ENCODE measurements around the gene ADAMTS16.

ADAMTS16 gene

DNA sequence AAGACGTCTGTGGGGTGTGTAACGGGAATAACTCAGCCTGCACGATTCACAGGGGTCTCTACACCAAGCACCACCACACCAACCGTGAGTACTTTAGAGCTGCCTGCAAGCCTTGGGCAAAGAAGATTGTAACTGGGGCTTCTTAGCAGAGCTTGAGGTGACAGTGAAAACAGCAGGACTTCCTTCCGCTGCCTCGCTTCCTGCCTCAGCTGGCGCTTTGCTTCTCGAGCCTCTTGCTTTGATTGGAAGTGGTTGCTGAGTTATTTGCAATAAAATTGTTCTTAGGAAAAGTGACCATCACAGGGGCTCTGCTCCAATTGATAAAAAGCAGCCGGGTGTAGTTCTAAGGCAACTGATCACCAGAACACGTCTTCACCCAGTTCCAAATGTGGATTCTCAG, 99.1 kb downstream of the ADAMTS16 start:
- no peak for DNase-seq (ENCODE audit: low read depth, low spot score)

DNA sequence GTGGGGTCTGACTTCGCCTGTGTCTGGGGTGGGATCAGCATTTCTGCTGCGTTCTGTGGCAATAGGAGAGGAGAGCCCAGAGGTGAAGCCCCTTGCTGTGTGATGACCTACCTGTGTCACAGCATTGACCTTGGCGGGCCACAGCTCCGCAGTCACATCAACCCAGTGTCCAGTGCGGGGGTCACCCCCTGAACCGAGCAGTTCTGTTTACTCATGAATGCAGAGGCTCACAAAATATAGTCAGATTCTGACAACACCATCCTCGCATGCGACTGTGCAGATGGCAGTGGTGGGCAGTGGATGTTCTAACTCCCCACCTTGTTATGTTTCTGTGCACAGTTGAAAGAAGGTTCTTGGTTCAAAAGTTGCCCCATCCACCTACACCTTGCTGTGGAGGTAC, 100.1 kb downstream of the ADAMTS16 start:
- DNase-seq (ENCODE audit: low read depth, low spot score), result no peak

DNA sequence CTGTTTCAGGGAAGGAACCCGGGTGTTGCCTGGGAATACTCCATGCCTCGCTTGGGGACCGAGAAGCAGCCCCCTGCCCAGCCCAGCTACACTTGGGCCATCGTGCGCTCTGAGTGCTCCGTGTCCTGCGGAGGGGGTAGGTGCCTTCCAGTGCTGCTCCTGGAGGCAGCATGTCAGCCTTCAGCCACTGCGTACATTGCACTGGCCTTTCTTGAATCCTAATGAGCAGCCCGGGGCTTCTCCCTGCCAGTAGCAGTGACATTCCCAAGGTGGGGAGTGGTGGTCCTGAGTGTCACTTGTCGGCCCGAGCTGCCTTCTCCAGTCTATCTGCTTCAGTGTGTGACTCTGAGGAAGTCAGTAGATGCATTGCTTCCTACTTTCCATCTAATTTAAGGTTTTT, 101.9 kb downstream of the ADAMTS16 start:
- no peak for DNase-seq (ENCODE audit: low read depth, low spot score)

DNA sequence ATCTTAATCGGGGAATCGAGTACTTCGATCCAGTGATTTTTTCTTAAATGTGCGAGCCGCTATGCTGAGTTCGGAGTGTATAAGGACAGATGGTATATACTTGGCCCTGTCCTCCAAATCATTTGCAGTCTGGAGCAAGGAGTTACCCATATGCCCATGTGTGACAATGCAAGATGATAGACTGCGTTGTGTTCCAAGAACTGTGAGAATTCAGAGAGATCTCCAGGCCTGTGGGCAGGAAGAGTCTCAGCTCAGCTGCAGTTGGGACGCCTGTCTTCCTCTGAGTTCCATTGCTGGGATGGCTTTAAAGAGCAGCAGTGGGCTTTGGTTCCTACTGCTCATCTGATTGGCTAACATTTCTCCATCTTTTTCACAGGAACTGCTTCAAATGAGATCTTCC, 106.6 kb downstream of the ADAMTS16 start:
- no peak for DNase-seq (ENCODE audit: low read depth, low spot score)

DNA sequence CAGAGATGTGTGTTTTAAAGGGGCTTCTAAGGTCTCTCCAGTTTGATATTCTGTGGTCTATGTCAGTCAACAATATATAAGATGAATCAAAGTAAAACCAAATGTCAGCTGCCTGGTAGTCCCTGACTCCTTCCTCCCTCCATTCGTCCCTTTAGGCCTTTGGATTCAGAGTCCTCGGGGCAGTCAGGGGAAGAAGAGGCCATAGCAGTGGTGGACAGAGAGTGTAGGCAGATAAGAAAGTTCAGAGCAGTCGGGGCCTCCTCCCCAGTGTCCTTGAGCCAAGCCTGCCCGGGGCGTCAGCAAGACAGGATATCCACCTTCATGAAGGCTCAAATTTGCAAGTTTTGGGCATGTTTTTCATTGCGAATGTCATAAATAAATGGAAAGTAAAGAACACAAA, 110.6 kb downstream of the ADAMTS16 start:
- no peak for DNase-seq (ENCODE audit: low read depth, low spot score)

DNA sequence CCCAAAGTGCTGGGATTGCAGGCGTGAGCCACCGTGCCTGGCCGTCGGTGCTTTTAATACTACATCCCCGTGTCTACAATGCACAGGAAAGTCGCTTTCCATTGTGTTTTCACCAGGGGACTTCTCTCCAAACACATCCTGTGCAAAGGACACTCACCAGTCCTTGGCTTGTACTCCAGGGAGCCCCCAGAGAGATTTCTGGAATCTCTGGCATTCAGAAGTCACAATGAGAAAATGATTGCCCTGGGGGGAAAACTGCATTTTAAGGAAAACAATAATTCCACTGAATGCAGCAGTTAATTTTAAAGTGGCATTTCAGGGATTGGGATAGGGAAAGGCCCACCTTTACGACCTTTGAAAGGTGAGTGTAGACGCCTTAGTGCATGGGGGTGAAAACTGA, 112.0 kb downstream of the ADAMTS16 start:
- no peak for DNase-seq (ENCODE audit: low read depth, low spot score)

DNA sequence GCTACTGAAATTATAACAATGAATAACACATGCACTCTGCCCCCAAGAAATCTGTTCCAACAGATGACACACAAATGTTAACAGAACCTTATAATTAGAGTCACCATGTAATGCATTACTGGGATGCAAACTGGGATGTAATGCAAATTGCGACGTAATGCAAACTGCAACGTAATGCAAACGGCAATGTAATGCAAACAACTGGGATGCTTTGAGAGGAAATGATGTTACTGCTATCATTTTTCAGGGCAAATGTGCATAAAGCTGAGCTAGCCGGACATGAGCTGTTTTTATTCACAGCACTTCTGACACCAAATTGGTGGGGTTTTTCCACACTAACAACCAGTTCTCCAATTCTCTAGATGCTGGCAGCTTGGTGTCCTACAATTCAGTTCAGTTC, 117.2 kb downstream of the ADAMTS16 start:
- no peak for DNase-seq (ENCODE audit: low read depth, low spot score)

DNA sequence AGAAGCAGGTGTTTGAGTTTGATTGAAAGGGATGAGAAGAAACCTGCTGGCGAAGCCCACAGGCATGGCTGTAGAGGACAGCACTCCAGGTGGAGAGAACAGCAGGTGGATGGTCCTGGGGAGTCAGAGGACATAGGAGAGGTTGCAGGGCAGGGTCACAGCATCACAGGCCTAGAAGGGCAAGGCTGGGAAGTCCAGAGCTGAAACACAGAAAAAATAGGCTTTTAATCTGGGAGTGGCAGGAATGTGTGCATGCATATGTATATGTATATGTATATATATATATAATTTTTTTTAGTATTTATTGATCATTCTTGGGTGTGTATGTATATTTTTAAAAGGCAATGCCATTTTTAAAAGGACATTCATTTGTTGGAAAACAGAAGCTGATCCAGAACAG, 118.4 kb downstream of the ADAMTS16 start:
- no peak for DNase-seq (ENCODE audit: low read depth, low spot score)

DNA sequence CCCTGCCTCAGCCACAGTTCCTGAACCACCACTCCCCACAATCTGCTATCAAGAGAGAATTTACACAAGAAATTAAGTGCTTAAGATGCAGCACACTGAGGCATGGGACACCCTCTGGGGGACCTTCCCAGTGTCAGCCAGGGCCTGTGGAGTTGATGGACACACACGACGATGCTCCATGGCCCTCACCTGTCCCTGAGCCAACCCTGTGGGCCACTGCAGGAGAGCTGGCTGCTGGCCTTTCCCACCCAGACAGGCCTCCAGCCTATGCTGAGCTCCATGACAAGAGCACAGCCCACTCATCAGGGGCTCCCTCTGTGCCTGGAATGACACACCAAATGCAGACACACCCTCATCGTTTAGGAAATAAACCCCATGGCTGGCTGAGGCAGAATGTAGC, 124.6 kb downstream of the ADAMTS16 start:
- no peak for DNase-seq (ENCODE audit: low read depth, low spot score)

DNA sequence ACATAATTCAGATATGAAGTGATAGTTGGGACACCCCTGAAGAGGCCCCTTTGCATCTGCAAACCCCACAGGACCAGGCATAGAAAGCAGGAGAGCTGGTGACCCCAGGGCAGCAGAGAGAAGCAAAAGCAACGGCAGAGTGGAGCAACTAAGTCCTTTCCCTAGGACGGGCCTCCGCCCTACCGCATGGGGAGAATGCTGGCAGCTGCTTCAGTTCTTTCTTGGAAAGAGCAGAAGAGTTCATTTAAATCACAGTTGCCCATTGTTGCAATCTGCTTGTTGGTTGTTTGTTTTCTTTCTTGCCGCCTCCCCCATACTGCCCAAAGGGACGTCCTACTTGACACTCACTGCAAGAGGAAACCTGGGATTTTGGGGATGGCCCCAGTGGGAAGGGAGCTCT, 126.2 kb downstream of the ADAMTS16 start:
- no peak for DNase-seq (ENCODE audit: low read depth, low spot score)

DNA sequence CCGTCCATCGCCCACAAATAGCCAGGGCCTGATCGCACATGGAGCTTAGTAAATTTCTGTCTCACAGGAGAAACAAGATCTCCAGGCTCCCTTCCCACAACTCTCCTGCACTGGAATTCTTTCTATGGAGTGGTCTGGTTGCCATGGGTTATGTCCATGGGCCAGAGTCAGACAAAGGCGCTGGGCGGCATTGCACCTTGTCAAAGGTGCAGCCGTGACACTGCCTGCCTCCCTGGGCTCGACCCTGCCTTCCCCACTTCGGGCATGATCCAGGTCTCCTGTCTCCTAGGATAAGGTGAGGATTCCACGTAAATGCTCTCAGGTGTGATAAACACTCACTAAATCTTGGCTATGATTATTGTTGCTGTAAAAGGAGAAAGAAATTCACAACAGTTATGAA, 130.0 kb downstream of the ADAMTS16 start:
- DNase-seq (ENCODE audit: low read depth, low spot score), result no peak

DNA sequence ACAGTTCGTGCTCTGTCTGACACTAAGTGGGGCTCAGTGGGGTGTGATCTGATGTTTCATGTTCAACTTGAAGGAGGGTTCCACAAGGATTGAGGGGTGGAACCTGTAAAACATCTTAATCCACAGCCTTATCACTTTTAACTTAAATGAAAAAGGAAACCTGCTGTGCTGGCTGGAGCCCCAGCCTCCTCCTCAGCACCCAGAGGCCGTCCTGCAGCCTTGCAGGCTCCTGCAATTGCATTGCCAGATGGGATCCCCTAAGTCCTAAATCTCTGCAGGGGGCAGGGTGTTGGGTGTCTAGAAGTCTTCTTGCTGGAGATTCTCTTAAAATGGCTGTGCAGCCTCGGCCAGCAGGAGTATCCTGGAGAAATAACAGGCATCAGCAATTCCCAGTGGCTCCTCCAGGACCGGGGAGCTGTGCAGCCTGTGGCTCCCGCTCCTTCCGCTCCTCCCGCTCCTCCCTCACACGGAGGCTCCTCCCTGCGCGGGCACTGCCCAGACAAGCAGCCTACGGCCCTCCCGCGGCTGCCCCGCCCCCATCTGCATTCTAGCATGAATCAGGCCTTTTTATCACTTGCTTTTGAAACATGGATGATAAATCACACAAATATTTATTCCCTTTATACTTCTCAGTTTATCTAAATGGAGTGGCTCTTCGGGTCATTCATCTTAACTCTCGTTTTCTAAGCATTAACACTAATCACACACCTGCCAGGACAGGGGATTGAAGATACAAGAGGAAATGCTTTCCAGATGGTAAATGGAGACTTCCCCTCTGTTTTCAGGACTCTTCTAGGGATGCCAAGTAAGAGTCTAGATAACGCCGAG, 131.0 kb downstream of the ADAMTS16 start:
- peak; percentile 30 for DNase-seq (ENCODE audit: low read depth, low spot score)

DNA sequence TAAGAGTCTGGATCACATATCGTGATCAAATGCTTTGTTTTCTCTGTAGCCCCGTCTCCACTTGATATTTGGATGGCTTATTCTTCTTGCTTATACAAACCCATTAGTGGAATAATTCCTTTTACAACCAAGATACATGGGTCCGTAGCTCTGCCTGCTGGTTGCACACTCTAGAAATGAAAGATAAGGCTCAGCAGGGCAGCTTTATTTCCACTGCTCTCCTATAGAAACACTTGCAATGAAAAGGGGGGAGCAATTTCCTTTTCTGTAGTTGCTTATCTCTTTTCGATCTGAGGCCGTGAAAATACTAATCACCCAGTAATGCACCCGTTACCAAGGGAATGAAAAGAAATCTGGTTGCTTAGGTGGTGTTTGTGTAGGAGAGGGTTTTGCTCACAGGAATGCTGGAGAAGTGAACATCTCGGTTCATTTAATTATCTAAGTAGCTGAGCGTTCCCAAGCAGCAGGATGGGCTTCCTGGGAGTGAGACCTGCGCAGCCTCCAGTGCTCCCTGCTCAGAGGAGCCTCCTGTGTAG, 131.7 kb downstream of the ADAMTS16 start:
- DNase-seq (ENCODE audit: low read depth, low spot score), result no peak

DNA sequence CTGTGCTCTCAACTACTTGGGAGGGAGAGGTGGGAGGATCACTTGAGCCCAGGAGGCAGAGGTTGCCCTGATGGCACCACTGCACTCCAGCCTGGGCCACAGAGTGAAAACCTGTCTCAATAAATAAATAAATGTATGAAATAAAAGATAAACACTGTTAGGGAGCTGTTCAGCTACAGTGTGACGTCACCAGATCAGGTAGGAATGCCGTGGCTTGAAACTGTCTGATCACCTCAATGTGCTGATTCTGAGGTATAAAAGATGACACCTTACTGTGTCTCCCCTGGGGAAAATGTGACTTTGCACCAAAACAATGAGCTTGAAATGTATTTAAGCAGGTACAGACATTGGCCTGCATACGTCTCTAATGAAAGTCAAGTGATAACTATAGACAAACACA, 133.3 kb downstream of the ADAMTS16 start:
- no peak for DNase-seq (ENCODE audit: low read depth, low spot score)

DNA sequence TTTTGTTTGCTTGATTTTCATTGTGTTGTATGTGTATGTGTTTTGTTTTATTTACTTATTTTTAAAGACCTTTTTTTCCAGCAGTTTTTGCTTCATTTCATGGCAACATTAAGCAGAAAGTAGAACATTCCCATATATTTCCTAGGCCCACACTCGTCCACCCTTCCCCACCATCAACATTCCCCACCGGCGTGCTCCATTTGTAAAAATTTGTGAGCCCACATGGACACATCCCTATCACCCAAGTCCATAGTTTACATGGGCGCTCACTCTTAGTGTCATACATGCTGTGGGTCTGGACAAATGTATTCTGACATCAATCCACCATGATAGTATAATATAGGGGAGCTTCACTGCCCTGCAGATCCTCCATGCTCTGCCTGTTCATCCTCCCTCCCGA, 133.8 kb downstream of the ADAMTS16 start:
- no peak for DNase-seq (ENCODE audit: low read depth, low spot score)

DNA sequence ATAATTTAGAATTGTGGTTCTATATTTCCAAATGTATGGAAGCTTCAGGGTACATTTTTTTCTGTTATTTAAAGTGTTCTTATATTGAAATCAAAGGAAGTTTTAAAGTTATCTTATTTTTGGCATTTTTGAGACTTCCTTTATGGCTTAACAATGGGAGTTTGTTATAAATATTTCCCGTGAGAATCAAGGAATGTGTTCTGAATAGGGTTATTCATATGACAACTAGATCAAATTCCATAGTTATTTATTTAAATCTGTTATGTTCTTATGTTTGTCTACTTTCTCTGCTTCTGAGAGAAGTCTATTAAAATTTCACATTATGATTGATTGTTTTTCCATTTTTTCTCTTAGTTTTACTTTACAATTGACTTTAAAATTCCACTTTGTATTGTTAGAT, 135.1 kb downstream of the ADAMTS16 start:
- no peak for DNase-seq (ENCODE audit: low read depth, low spot score)

DNA sequence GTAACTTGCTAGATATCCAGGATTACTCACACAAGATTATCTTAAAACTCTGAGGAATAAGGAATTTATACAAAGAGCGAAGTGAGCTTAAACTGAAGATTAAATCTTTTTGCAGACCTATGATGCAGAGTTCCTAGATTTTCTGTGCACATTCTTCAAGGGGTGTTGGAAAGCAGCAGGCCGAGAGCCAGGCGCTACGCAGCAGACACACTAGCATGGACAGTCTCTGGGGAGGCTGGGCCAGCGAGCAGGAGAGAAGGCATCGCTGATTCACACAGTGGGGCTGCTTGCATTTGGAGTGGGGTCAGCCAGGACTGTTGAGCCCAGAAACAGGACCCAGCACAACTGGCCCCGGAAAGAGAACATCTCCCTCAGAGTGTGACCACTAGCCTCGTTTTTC, 136.3 kb downstream of the ADAMTS16 start:
- DNase-seq (ENCODE audit: low read depth, low spot score), result no peak

DNA sequence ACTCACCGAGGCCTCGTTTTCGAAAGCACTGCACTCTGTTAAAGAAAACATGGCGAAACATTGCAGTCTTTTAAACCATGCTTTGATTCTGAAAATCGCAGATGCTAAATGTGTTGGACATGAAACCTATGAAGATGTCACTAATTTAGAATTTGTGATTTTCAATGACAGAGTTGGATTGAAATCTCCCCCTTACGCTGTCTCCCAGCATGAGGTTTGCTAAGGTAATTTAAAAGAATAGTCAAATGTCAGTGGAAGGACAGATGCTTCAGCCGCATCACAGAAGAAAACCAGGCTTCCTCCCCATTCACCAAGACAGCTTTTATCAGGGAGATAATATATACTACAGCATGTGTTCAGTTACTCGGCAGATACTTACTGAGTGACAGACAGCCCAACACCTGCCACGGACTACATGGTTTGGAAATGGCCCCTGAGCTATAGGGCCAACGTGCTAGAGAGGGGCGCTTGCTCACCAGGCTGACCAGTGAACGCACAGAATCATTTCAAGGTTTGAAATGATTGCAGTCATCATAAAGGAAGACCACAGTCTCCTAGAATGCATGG, 136.9 kb downstream of the ADAMTS16 start:
- no peak for DNase-seq (ENCODE audit: low read depth, low spot score)

DNA sequence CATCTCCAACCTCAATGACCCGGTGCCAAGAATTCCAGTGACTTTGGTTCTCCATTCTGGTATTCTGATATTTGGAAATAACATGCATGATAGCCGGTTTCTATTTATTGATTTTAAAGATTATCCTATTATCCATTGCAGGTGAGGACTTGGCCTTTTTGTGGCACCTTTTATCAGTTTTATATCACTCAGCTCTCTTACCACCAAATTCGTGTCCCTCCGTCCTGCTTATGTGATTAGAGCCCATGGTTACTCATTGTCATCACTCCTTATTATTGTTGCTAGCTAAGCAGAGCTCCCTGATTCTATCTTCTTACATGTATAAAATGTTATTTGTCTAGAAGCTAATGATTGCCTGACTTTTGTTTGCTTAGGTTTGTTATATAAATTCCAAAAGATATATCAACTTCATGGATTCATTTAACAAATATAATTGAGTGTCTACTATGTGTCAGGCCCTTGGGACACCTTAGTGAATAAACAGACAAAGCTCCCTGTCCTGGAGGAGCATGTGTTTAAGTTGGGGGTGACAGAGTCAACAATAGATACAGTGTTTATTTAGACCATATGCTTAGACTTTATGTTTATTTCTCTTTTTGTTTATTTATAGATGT, 138.2 kb downstream of the ADAMTS16 start:
- no peak for DNase-seq (ENCODE audit: low read depth, low spot score)

DNA sequence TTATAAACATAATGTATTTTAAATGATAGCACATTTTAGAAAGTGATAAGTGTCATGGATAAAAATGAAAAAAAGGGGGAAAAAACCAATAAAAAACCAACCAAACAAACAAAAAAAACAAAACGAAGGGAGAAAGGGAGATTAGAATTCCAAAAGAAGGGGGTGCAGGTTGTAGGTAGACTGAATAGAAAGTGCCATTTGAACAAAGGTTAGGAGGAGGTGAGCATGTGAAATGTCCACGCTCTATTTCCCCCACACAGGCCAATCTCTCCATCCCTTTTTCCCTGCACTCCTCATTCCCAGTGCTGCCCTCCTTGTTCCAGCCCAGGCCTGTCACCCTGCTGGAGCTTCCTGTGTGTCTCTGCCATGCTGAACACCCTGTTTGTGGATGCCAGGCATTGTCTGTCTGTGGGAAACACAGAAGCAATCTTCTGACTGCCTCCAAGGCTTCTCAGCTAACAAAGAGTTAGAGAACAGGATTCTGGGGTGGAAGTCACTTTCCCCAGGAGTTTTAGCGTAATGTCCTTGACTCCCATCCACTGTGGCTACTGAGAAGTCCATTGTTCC, 138.8 kb downstream of the ADAMTS16 start:
- DNase-seq (ENCODE audit: low read depth, low spot score), result no peak

DNA sequence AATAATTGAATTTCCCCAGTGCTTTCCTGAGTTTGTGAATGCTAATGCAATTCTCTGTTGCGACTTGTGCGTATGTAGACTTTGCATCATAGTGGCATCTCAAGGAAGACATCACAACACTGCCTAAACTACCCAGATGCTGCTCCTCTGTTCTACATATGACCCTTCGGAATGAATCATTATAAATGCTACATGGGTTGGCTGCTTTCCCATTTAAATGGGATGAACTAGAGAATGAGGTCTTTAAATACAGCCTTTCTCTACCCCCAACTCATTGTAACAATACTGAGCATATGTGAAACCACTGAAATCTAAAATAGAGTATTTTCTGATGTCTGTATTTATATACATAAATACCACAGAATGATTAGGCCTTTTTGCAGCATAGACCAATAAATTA, 145.8 kb downstream of the ADAMTS16 start:
- no peak for DNase-seq (ENCODE audit: low read depth, low spot score)

DNA sequence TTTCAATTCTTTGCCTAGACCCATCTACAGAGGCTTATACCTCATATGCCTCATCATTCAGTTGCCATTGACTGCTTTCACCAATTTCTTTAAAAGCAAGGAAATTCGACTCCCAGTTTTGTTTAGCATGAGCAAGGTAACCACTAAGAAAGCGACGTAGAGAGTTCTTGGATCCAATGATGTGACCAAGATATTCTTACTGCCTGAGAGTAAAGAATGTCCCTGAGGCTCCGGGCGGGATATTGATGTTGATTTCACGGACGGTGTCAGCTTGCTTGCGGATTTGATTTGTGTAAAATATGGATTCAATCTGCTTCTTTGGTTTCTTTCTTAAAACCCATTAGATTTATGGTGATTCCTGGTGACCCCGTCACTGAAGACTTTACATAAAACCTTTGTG, 147.3 kb downstream of the ADAMTS16 start:
- no peak for DNase-seq (ENCODE audit: low read depth, low spot score)

DNA sequence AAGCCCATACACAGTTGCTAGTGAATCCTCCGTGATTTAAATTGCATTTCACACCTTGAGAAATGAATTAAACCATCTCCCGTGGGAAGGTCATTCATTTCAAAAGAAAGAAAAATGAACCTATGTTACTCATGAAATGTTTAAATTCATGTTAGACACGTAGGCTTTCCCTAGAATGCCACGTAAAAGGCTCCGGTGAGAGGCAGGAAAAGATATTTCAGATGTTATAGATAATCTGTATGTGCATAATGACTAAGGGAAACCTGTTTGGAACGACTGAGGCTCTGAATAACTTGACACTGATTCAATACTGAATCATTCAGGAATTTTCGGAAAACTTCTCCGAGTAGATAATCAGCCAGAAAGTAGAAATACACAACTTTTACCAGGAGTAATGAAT, 148.1 kb downstream of the ADAMTS16 start:
- DNase-seq (ENCODE audit: low read depth, low spot score), result no peak

All from iPS DF 19.7 (cell line).